DOHH2 (cell line): Measurements from ENCODE around the gene RAB3IL1.

Experiments used
- EZH2phosphoT487 ChIP-seq: fragments of 200-600 bp; sonication (generic); IDR thresholded peaks from 2 replicates; pipeline ENCODE4 v1.6.1; 2017; ENCODE audit warnings: borderline replicate concordance, mild to moderate bottlenecking, antibody characterized with exemption, low read length, moderate library complexity, mixed read lengths
- TF ChIP-seq, protein P1 (sequence below): fragments of 200-600 bp; sonication (generic); IDR thresholded peaks from one replicate; pipeline ENCODE4 v1.5.1; 2014; ENCODE audit warnings: antibody characterized with exemption, mild to moderate bottlenecking, low read depth, low read length; ENCODE audit not compliant: poor library complexity, severe bottlenecking

DNA sequence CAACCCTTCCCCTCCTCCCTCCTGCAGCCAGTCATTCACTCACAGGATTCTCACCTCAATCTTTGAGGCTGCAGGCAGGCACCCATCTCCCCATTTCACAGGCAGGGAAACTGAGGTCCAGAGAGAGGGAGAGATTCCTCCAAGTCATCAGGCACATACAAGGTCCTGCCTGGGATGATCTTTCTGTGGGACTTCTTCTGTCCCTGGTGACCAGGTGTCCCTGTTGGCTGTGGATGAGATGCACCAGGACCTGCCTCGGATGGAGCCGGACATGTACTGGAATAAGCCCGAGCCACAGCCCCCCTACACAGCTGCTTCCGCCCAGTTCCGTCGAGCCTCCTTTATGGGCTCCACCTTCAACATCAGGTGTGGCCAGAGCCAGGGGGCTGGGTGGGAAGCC lies 42.3 kb upstream of the RAB3IL1 start:
- TF ChIP-seq, protein P1, sequence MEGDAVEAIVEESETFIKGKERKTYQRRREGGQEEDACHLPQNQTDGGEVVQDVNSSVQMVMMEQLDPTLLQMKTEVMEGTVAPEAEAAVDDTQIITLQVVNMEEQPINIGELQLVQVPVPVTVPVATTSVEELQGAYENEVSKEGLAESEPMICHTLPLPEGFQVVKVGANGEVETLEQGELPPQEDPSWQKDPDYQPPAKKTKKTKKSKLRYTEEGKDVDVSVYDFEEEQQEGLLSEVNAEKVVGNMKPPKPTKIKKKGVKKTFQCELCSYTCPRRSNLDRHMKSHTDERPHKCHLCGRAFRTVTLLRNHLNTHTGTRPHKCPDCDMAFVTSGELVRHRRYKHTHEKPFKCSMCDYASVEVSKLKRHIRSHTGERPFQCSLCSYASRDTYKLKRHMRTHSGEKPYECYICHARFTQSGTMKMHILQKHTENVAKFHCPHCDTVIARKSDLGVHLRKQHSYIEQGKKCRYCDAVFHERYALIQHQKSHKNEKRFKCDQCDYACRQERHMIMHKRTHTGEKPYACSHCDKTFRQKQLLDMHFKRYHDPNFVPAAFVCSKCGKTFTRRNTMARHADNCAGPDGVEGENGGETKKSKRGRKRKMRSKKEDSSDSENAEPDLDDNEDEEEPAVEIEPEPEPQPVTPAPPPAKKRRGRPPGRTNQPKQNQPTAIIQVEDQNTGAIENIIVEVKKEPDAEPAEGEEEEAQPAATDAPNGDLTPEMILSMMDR = no peak
- no peak for TF ChIP-seq EZH2phosphoT487
